Neural cell (in vitro differentiated cells): ENCODE results near the gene SV2C.

Experiments
- EP300 ChIP-seq: fragments of 450-650 bp; conservative IDR thresholded peaks from 2 replicates; pipeline ENCODE4 v1.6.1; 2014; ENCODE audit warnings: antibody characterized with exemption, mild to moderate bottlenecking, moderate library complexity; ENCODE audit not compliant: poor library complexity, severe bottlenecking
- EZH2 ChIP-seq: fragments of 200-600, 300-800 bp; shearing (Covaris generic), sonication (generic); IDR thresholded peaks from 2 replicates; pipeline ENCODE4 v1.6.1; 2014; ENCODE audit warnings: antibody characterized with exemption, low read length, borderline replicate concordance, mild to moderate bottlenecking; ENCODE audit not compliant: insufficient read depth, poor library complexity, severe bottlenecking
- SMC3 ChIP-seq: fragments of 450-650 bp; conservative IDR thresholded peaks from 2 replicates; pipeline ENCODE4 v1.6.1; 2014; ENCODE audit warnings: antibody characterized with exemption, mild to moderate bottlenecking, moderate library complexity; ENCODE audit not compliant: poor library complexity
- TAF1 ChIP-seq: IDR thresholded peaks from 2 replicates; pipeline ENCODE4 v1.6.1; 2012; ENCODE audit warnings: low read depth
- TF ChIP-seq, protein P1 (sequence below): fragments of 450-650 bp; IDR thresholded peaks from 2 replicates; pipeline ENCODE4 v1.5.1; 2014; ENCODE audit warnings: antibody characterized with exemption, mild to moderate bottlenecking, moderate library complexity; ENCODE audit not compliant: poor library complexity, severe bottlenecking
- TF ChIP-seq, protein P2 (sequence below): IDR thresholded peaks from 2 replicates; pipeline ENCODE4 v1.6.1; 2012; ENCODE audit warnings: borderline replicate concordance

DNA sequence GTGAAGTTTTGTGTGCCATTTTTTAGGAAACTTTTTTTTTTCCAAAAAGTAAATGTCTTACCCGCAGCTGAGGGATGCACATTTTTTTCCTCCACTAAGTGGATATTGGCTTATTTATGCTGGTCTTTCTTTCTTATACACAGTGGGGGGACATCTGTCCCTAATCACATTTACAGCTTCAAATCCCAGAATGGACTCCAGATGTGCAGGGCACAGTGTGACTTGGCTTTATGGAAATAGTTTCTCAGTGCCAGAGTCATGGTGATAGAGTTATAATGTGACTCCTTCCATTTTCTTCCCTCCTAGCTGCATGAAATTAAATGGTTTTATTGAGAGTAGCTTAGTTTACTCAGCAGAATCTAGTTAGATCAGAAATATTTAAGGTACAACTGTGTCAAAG, 66.5 kb downstream of the SV2C start:
- TF ChIP-seq SMC3 (no peak), EP300 (no peak), EZH2 (no peak), TAF1 (no peak)
- TF ChIP-seq, protein P1, sequence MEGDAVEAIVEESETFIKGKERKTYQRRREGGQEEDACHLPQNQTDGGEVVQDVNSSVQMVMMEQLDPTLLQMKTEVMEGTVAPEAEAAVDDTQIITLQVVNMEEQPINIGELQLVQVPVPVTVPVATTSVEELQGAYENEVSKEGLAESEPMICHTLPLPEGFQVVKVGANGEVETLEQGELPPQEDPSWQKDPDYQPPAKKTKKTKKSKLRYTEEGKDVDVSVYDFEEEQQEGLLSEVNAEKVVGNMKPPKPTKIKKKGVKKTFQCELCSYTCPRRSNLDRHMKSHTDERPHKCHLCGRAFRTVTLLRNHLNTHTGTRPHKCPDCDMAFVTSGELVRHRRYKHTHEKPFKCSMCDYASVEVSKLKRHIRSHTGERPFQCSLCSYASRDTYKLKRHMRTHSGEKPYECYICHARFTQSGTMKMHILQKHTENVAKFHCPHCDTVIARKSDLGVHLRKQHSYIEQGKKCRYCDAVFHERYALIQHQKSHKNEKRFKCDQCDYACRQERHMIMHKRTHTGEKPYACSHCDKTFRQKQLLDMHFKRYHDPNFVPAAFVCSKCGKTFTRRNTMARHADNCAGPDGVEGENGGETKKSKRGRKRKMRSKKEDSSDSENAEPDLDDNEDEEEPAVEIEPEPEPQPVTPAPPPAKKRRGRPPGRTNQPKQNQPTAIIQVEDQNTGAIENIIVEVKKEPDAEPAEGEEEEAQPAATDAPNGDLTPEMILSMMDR = no peak
- TF ChIP-seq, protein P2, sequence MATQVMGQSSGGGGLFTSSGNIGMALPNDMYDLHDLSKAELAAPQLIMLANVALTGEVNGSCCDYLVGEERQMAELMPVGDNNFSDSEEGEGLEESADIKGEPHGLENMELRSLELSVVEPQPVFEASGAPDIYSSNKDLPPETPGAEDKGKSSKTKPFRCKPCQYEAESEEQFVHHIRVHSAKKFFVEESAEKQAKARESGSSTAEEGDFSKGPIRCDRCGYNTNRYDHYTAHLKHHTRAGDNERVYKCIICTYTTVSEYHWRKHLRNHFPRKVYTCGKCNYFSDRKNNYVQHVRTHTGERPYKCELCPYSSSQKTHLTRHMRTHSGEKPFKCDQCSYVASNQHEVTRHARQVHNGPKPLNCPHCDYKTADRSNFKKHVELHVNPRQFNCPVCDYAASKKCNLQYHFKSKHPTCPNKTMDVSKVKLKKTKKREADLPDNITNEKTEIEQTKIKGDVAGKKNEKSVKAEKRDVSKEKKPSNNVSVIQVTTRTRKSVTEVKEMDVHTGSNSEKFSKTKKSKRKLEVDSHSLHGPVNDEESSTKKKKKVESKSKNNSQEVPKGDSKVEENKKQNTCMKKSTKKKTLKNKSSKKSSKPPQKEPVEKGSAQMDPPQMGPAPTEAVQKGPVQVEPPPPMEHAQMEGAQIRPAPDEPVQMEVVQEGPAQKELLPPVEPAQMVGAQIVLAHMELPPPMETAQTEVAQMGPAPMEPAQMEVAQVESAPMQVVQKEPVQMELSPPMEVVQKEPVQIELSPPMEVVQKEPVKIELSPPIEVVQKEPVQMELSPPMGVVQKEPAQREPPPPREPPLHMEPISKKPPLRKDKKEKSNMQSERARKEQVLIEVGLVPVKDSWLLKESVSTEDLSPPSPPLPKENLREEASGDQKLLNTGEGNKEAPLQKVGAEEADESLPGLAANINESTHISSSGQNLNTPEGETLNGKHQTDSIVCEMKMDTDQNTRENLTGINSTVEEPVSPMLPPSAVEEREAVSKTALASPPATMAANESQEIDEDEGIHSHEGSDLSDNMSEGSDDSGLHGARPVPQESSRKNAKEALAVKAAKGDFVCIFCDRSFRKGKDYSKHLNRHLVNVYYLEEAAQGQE = no peak
